B cell (primary cell): ENCODE data around the gene CASP8AP2.

Experiments used
- EZH2 ChIP-seq: IDR thresholded peaks from 2 replicates; pipeline ENCODE4 v1.6.1; 2012; ENCODE audit warnings: borderline replicate concordance, low read depth, mild to moderate bottlenecking, moderate library complexity, low read length; ENCODE audit not compliant: insufficient read depth, poor library complexity, severe bottlenecking
- TF ChIP-seq, protein P1 (sequence below): fragments of 200-600 bp; IDR thresholded peaks from one replicate; pipeline ENCODE4 v1.8.0; 2022; ENCODE audit warnings: antibody characterized with exemption, mild to moderate bottlenecking

- TF ChIP-seq, protein P1, sequence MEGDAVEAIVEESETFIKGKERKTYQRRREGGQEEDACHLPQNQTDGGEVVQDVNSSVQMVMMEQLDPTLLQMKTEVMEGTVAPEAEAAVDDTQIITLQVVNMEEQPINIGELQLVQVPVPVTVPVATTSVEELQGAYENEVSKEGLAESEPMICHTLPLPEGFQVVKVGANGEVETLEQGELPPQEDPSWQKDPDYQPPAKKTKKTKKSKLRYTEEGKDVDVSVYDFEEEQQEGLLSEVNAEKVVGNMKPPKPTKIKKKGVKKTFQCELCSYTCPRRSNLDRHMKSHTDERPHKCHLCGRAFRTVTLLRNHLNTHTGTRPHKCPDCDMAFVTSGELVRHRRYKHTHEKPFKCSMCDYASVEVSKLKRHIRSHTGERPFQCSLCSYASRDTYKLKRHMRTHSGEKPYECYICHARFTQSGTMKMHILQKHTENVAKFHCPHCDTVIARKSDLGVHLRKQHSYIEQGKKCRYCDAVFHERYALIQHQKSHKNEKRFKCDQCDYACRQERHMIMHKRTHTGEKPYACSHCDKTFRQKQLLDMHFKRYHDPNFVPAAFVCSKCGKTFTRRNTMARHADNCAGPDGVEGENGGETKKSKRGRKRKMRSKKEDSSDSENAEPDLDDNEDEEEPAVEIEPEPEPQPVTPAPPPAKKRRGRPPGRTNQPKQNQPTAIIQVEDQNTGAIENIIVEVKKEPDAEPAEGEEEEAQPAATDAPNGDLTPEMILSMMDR, result no peak
- TF ChIP-seq EZH2, result no peak
Measured at GRCh38 chr6:89805814-89806371, 23.8 kb upstream of the CASP8AP2 start.
